NCI-H2171 treated with DMSO at 0.1 percent for 48 hours (cell line): ENCODE results near the gene RTL5.

Experiments
- DNase-seq: peaks from one replicate; lab custom pipeline; 2025; lab: John Stamatoyannopoulos, UW

Gene RTL5

DNA sequence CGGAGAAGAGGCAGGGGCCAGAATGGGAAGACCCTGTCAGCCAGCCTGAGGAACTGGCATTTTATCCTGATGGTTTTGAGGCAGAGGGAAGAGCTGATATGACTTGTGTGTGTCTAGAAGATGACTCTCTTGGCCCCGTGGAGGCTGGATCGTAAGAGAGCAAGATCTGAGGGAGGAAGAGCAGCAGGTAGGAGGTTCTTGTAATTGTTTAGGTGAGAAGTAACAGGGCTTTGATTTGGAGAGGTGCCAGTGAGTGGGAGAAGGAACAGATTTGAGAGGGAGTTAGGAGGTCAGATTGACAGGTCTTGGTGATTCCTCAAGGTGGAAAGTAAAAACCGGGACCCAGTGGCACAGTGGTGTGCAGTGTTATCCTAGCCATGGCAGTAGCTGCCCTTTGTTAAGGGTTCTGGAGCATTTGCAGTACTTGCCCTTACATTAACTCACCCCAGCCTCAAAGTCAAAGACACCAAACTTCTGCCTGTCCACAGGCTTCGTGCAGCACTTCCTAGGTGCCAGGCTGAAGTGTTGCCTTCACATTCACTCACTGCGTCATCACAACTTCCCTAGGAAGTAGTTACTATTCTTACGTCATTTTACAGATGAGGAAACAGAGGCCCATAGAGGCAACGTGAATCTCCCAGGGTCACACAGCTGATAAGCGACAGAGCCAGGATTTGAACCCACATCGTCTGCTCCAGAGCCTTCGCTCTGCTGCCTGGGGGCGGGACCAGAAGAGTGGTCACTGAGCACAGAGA is 23.7 kb downstream of the RTL5 start:
- DNase-seq, result no peak

- no peak for DNase-seq
Measured at GRCh38 chrX:72107320-72107719, 24.4 kb downstream of the RTL5 start.

- DNase-seq, result no peak
Measured at GRCh38 chrX:72105436-72105835, 26.3 kb downstream of the RTL5 start.

DNA sequence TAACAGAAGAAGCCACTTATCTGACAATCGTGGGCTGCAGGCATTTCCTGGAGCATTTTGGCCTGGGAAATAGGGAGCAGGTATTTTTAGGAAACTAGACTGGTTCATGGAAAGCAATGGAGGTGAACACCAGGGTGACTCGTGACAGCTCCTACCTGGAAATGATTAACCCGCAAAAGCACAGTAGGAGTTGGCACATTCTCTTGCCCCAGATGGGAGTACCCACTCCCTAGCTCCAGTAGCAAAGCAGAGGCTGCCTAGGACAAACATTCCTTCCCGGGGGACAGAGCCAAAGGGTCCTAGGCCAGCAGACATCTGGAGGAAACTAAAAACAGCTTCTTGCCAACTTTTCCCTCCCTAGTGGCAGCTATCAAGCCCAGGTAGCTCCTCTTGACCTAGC is 29.0 kb downstream of the RTL5 start:
- peak; percentile 5 for DNase-seq

GRCh38 chrX:72102126-72102525 is 29.6 kb downstream of the RTL5 start:
- DNase-seq, result no peak

- DNase-seq, result no peak
Measured at GRCh38 chrX:72101597-72102037, 30.1 kb downstream of the RTL5 start.

DNA sequence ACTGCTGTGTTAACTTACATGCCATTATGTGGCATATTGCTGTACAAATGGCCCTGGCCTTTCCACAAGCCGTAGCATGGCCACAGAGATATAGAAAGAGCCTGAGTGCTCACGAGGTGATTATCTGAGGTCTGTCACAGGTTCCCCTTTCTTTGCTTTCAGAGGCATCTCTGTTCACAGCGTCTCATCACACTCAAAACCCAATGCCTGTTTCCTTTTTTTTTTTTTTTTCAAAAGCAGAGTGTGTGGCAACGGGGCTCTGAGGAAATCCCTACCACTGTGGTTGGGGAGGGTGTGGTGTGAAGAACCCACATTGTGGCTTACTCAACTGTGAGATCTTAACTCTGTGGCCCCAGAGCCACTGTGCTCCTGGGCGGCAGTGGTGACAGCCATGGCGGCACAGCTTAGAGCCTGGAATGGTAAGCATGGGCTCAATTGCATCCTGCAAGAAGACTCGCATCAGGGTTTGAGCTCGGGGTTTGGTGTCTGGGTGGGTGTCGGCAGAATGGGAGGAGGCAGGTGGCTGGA is 30.8 kb downstream of the RTL5 start:
- no peak for DNase-seq

- no peak for DNase-seq
Measured at GRCh38 chrX:72100051-72100755, 31.5 kb downstream of the RTL5 start.

GRCh38 chrX:72097098-72097497 is 34.6 kb downstream of the RTL5 start:
- DNase-seq, result no peak

- no peak for DNase-seq
Measured at GRCh38 chrX:72095370-72095769, 36.3 kb downstream of the RTL5 start.

- DNase-seq, result no peak
Measured at GRCh38 chrX:72094894-72095293, 36.8 kb downstream of the RTL5 start.

GRCh38 chrX:72089254-72089653 is 42.5 kb downstream of the RTL5 start:
- DNase-seq, result no peak

- DNase-seq, result no peak
Measured at GRCh38 chrX:72088761-72089160, 43.0 kb downstream of the RTL5 start.

- no peak for DNase-seq
Measured at GRCh38 chrX:72086995-72087394, 44.7 kb downstream of the RTL5 start.

DNA sequence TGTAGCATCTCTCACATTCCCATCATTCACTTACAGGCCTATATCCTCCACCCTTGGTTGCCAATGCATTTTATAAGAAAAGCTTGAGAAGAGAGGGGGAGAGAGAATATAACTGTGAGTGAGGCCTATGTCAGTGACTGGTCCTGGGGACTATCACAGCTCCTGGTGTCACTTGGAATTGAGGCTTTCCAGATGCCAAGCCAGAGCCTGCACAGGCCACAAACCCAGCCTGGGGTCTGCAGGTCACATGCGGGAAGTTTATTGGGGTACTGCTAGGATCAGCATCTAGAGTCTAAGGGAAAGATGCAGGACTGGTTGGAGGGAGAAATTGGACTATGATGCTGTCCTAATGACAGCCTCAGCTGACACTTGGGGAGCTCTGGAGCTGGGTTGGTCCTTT is 47.6 kb downstream of the RTL5 start:
- DNase-seq, result no peak

GRCh38 chrX:72083291-72083690 is 48.4 kb downstream of the RTL5 start:
- DNase-seq, result no peak

DNA sequence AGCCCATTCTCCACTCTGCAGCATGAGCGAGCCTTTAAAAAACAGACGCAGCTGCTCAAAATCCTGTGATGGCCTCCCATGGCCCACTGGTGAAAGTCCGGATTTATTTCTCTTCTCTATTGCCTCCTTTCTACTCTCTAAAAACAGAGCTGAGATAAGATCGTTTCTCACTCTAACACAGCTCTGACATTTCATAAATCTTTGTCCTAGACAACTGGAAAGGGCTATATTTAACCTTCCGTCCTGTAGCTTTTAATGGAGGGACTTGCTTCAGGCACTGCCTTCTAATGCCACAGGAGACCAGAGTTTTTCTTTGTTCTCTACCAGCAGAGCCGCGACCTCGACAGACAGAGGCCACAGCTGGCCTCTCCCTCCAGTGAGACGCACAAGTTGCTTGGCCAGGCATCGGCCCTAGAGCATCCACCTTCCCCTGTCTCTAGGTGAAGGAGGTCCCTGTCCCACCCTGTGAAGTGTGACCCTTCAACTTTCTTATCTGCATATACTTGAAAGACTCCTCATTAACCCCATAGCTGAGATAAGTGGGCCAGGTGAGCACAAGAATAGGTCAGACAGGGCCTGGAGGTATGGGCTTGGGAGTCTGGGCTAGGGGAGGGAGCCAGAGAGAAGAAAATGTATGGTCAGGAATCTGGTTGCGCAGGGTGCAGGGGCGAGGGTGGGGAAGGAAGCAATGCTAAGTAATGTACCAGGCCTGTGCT is 50.0 kb downstream of the RTL5 start:
- DNase-seq, result no peak

- no peak for DNase-seq
Measured at GRCh38 chrX:72080800-72081199, 50.9 kb downstream of the RTL5 start.

DNA sequence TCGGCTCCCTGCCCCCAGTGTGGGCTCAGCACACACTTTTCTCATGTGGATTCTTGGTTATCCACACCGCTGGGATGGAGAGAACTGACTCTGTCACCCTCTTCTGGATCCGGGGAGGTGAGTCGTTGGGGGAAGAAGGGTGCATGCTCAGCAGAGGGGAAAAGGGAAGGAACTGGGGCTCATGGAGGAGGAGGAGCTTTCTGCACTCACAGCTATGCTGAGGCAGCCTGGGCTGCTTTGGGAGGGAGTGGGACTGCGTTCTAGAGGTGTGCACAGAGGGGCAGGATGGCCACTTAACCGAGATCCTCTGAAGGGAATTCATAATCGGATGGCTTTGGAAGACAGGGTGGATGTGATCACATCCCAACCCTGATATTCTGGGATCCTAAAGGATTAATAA is 51.6 kb downstream of the RTL5 start:
- no peak for DNase-seq

DNA sequence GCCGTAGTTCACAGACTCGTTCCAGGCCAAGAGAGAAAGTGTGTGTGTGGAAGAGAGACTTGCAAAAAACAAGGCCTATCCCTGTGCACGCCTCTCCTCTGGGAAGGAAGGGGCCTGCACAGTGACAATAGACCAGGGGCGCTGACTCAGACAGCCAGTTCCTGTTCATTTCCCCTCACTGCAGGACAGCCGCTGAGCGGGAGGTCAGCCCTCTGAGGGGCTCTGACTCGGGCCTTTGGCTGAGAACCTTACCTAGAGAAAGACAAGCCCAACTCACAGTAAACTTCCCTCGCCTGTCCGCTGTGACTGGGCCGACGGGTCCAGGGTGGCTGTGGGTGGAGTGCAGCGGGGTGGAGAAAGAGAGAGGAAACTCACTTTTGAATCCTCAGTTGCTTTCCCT is 52.1 kb downstream of the RTL5 start:
- no peak for DNase-seq

DNA sequence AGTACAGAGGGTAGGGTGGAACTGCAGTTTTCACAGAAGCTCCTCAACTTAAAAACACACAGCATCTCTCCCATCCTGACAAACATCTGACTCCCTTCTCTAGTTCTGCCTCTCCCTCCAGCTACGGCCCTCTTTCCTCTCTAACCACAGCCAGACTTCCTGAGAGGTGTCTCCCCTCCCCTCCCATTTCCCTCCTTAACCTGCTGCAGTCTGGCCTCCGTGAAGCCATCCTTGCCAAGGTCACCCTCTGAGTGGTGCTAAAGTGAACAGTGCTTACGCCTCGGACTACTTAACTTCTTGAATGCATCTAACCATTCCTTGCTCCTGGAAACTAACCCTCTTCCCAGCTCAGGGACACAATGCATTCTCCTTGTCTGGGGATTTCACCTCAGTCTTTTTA is 53.3 kb downstream of the RTL5 start:
- DNase-seq, result no peak
